Panc1 (cell line): ENCODE measurements around the gene NALCN.

Experiments
- POLR2AphosphoS5 ChIP-seq: IDR thresholded peaks from 2 replicates; pipeline ENCODE4 v1.6.1; 2012; ENCODE audit warnings: mild to moderate bottlenecking, low read depth, low read length, moderate library complexity
- TCF7L2 ChIP-seq: IDR thresholded peaks from 2 replicates; pipeline ENCODE4 v1.6.1; 2011; ENCODE audit warnings: mild to moderate bottlenecking, low read depth, low read length, inconsistent platforms
- TF ChIP-seq, protein P1 (sequence below): fragments of 450-650 bp; IDR thresholded peaks from 2 replicates; pipeline ENCODE4 v1.5.1; 2017; ENCODE audit warnings: mild to moderate bottlenecking
- TF ChIP-seq, protein P2 (sequence below), 2 experiments: IDR thresholded peaks; 2 replicates each; pipeline ENCODE4 v1.6.1; 2011 to 2012; ENCODE audit warnings: low read depth in 2 of 2, control low read depth in 1 of 2, low read length in 1 of 2, mild to moderate bottlenecking in 1 of 2, moderate library complexity in 1 of 2; ENCODE audit not compliant: insufficient read depth in 1 of 2

DNA sequence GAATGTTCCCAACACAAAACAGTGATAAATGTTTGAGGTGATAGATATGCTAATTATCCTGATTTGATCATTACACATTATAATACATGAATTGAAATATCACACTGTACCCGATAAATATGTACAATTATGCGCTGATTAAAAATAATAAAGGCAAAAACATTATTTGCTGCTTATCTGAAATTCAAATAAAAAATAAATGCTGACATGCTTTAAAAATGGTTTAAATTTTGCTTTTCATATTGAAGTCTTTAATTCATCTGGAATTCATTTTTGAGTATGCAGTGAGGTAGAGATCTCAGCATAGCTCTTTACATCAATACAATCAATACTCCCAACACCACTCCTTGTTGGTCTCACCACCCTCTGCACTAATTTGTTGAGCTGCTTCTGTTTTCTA lies 330.8 kb downstream of the NALCN start:
- TF ChIP-seq, protein P1, sequence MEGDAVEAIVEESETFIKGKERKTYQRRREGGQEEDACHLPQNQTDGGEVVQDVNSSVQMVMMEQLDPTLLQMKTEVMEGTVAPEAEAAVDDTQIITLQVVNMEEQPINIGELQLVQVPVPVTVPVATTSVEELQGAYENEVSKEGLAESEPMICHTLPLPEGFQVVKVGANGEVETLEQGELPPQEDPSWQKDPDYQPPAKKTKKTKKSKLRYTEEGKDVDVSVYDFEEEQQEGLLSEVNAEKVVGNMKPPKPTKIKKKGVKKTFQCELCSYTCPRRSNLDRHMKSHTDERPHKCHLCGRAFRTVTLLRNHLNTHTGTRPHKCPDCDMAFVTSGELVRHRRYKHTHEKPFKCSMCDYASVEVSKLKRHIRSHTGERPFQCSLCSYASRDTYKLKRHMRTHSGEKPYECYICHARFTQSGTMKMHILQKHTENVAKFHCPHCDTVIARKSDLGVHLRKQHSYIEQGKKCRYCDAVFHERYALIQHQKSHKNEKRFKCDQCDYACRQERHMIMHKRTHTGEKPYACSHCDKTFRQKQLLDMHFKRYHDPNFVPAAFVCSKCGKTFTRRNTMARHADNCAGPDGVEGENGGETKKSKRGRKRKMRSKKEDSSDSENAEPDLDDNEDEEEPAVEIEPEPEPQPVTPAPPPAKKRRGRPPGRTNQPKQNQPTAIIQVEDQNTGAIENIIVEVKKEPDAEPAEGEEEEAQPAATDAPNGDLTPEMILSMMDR = no peak
- TF ChIP-seq POLR2AphosphoS5 (no peak), TCF7L2 (no peak)
- TF ChIP-seq, protein P2, sequence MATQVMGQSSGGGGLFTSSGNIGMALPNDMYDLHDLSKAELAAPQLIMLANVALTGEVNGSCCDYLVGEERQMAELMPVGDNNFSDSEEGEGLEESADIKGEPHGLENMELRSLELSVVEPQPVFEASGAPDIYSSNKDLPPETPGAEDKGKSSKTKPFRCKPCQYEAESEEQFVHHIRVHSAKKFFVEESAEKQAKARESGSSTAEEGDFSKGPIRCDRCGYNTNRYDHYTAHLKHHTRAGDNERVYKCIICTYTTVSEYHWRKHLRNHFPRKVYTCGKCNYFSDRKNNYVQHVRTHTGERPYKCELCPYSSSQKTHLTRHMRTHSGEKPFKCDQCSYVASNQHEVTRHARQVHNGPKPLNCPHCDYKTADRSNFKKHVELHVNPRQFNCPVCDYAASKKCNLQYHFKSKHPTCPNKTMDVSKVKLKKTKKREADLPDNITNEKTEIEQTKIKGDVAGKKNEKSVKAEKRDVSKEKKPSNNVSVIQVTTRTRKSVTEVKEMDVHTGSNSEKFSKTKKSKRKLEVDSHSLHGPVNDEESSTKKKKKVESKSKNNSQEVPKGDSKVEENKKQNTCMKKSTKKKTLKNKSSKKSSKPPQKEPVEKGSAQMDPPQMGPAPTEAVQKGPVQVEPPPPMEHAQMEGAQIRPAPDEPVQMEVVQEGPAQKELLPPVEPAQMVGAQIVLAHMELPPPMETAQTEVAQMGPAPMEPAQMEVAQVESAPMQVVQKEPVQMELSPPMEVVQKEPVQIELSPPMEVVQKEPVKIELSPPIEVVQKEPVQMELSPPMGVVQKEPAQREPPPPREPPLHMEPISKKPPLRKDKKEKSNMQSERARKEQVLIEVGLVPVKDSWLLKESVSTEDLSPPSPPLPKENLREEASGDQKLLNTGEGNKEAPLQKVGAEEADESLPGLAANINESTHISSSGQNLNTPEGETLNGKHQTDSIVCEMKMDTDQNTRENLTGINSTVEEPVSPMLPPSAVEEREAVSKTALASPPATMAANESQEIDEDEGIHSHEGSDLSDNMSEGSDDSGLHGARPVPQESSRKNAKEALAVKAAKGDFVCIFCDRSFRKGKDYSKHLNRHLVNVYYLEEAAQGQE (IDR thresholded peaks at IDR 0.05; ENCODE audit: insufficient read depth in 1 of 2, low read depth in 2 of 2, low read length in 1 of 2) = no peak
